Liver (tissue), 9 donors: ENCODE data around the gene CCDC178. TPM values are rescaled to one million over a fixed set of nuclear protein-coding genes. Genes with fewer than 3 reads are reported as not detected.

ENCODE experiments used
- DNase-seq: peaks from one replicate; pipeline ENCODE4 v3.0.0-alpha.2; 2017; ENCODE audit warnings: low spot score
- H3K27ac ChIP-seq, 2 donors: one replicate each; pipeline ENCODE4 v1.7.0; 2013; ENCODE audit warnings: inconsistent platforms in 2 of 2, low read length in 2 of 2, control low read depth in 1 of 2, low read depth in 1 of 2, mild to moderate bottlenecking in 1 of 2
- H3K27me3 ChIP-seq, 4 donors: one replicate each; pipeline versions ENCODE4 v1.6.1 to v1.7.0; 2013; ENCODE audit warnings: low read length in 3 of 4, inconsistent platforms in 1 of 4, mild to moderate bottlenecking in 1 of 4, moderate library complexity in 1 of 4; ENCODE audit not compliant: control insufficient read depth in 4 of 4, insufficient read depth in 4 of 4
- H3K36me3 ChIP-seq, 4 donors: one replicate each; pipeline versions ENCODE4 v1.6.1 to v1.7.0; 2013; ENCODE audit warnings: low read length in 3 of 4, mild to moderate bottlenecking in 3 of 4, low read depth in 1 of 4, moderate library complexity in 1 of 4; ENCODE audit not compliant: control insufficient read depth in 4 of 4, insufficient read depth in 3 of 4
- H3K4me1 ChIP-seq, 4 donors: one replicate each; pipeline versions ENCODE4 v1.6.1 to v1.7.0; 2013; ENCODE audit warnings: low read length in 3 of 4, mild to moderate bottlenecking in 3 of 4, moderate library complexity in 1 of 4; ENCODE audit not compliant: control insufficient read depth in 4 of 4, insufficient read depth in 4 of 4
- H3K4me3 ChIP-seq, 3 donors: one replicate each; pipeline versions ENCODE4 v1.6.1 to v1.7.0; 2013; ENCODE audit warnings: low read length in 3 of 3, control low read depth in 1 of 3, low read depth in 1 of 3, mild to moderate bottlenecking in 1 of 3
- H3K9ac ChIP-seq, 2 donors: one replicate each; pipeline ENCODE4 v1.7.0; 2013; ENCODE audit warnings: low read length in 2 of 2, mild to moderate bottlenecking in 2 of 2, moderate library complexity in 2 of 2, control low read depth in 1 of 2, low read depth in 1 of 2
- H3K9me3 ChIP-seq, 4 donors: one replicate each; pipeline versions ENCODE4 v1.6.1 to v1.7.0; 2013; ENCODE audit warnings: low read length in 3 of 4; ENCODE audit not compliant: control insufficient read depth in 4 of 4
- EGR1 ChIP-seq, 2 donors: IDR thresholded peaks; 2 replicates each; pipeline ENCODE4 v1.6.1; 2016 to 2018; ENCODE audit warnings: antibody characterized with exemption in 2 of 2, low read depth in 2 of 2
- FOXA1 ChIP-seq: IDR thresholded peaks from 2 replicates; pipeline ENCODE4 v1.6.1; 2016; ENCODE audit warnings: antibody characterized with exemption
- FOXA2 ChIP-seq: IDR thresholded peaks from 2 replicates; pipeline ENCODE4 v1.6.1; 2016; ENCODE audit warnings: antibody characterized with exemption
- GABPA ChIP-seq, 2 donors: IDR thresholded peaks in 1 of 2; conservative IDR thresholded peaks in 1 of 2; 2 replicates each; pipeline ENCODE4 v1.6.1; 2016; ENCODE audit warnings: antibody characterized with exemption in 2 of 2, mild to moderate bottlenecking in 1 of 2, moderate library complexity in 1 of 2
- HNF4A ChIP-seq, 2 donors: conservative IDR thresholded peaks; 2 replicates each; pipeline ENCODE4 v1.6.1; 2016; ENCODE audit warnings: antibody characterized with exemption in 2 of 2, mild to moderate bottlenecking in 2 of 2
- HNF4G ChIP-seq: IDR thresholded peaks from 2 replicates; pipeline ENCODE4 v1.6.1; 2016; ENCODE audit warnings: antibody characterized with exemption
- JUND ChIP-seq, 2 donors: IDR thresholded peaks; 2 replicates each; pipeline ENCODE4 v1.6.1; 2016; ENCODE audit warnings: antibody characterized with exemption in 2 of 2
- NR2F2 ChIP-seq: IDR thresholded peaks from 2 replicates; pipeline ENCODE4 v1.6.1; 2016; ENCODE audit warnings: antibody characterized with exemption
- RAD21 ChIP-seq, 2 donors: IDR thresholded peaks; 2 replicates each; pipeline ENCODE4 v1.6.1; 2016; ENCODE audit warnings: antibody characterized with exemption in 2 of 2, mild to moderate bottlenecking in 2 of 2
- RXRA ChIP-seq, 2 donors: IDR thresholded peaks; 2 replicates each; pipeline ENCODE4 v1.6.1; 2017 to 2018; ENCODE audit warnings: antibody characterized with exemption in 2 of 2, mild to moderate bottlenecking in 1 of 2
- SP1 ChIP-seq: IDR thresholded peaks from 2 replicates; pipeline ENCODE4 v1.6.1; 2018; ENCODE audit warnings: antibody characterized with exemption, mild to moderate bottlenecking
- TAF1 ChIP-seq: conservative IDR thresholded peaks from 2 replicates; pipeline ENCODE4 v1.6.1; 2016; ENCODE audit warnings: antibody characterized with exemption, mild to moderate bottlenecking
- YY1 ChIP-seq: IDR thresholded peaks from 2 replicates; pipeline ENCODE4 v1.6.1; 2016; ENCODE audit warnings: antibody characterized with exemption, mild to moderate bottlenecking
- whole genome bisulfite sequencing: extraction: QIAGEN DNeasy Blood & Tissue Kit; methylation state at CpG from one replicate; pipeline ENCODE4 v1.1.7; 2013; 5-methylcytosine and 5-hydroxymethylcytosine counted together
- polyA plus RNA-seq, 2 donors: library from polyadenylated mRNA; stranded (reverse) in 1 of 2; unstranded in 1 of 2; fragments of 200-250 nt in 1 of 2; fragments of >200 nt in 1 of 2; fragmentation: Nextera tagmentation in 1 of 2; extraction: Ambion mirVana in 1 of 2; gene quantifications; one replicate each; pipeline versions ENCODE4 v1.2.1 to v1.2.3, GENCODE V29; 2013 to 2015
- total RNA-seq, 2 donors: library from RNA; depleted of rRNA; stranded (reverse); fragments of >200 nt; gene quantifications; one replicate each; pipeline ENCODE4 v1.2.3, GENCODE V29; 2014
- TF ChIP-seq, protein P1 (sequence below): fragments of 150-350 bp; IDR thresholded peaks from 2 replicates; pipeline ENCODE4 v1.5.1; 2017; ENCODE audit warnings: improper control_type of control experiment, low read depth, low read length; ENCODE audit not compliant: missing input control
- TF ChIP-seq, protein P2 (sequence below): IDR thresholded peaks from 2 replicates; pipeline ENCODE4 v1.6.1; 2016; ENCODE audit warnings: antibody characterized with exemption
- TF ChIP-seq, protein P3 (sequence below): IDR thresholded peaks from 2 replicates; pipeline ENCODE4 v1.6.1; 2016; ENCODE audit warnings: antibody characterized with exemption
- TF ChIP-seq, protein P4 (sequence below): IDR thresholded peaks from 2 replicates; pipeline ENCODE4 v1.6.1; 2016; ENCODE audit warnings: antibody characterized with exemption
- donor health status: healthy.
- donor health status: healthy.
- donor health status: healthy.
- donor health status: healthy.
- donor health status: healthy.

Gene CCDC178
- total and polyA plus RNA-seq, 4 donors = not detected

DNA sequence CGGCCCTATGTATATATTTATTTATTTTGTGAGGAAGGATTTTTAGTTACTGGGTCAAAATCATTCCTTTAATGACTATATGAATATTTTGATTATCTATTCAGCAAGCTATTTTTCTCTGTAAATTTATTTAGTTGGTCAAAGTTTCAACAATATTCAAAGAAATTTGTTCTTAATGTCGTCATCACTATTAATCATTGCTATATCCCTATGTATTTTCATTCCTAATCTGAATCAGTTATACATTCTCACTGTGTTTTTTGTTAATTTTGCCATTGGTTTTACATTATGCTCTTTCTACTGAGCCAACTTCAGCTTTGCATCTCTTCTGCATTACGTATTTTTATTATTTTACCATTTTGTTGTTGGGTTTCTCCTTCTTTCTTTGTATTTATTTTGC lies 105.7 kb downstream of the CCDC178 start:
- Histone ChIP-seq H3K4me3 (no peak overlapping the region), H3K9ac (no peak overlapping the region), H3K36me3 (no peaks in the 10 kb centered on the region), H3K4me1 (no peaks in the 10 kb centered on the region), H3K27me3 (no peaks in the 10 kb centered on the region), H3K9me3 (peaks cover 0 to 5% (median 0%) of the 10 kb centered on the region in 4 donors), H3K27ac (no peak overlapping the region)
- TF ChIP-seq FOXA2 (no peak), TAF1 (no peak), GABPA (IDR thresholded peaks at IDR 0.05 in 1 of 2, conservative IDR thresholded peaks at IDR 0.05 in 1 of 2) (no peak), EGR1 (IDR thresholded peaks at IDR 0.05; ENCODE audit: low read depth in 2 of 2) (no peak), NR2F2 (no peak), SP1 (no peak), JUND (IDR thresholded peaks at IDR 0.05) (no peak), RAD21 (IDR thresholded peaks at IDR 0.05) (no peak), RXRA (IDR thresholded peaks at IDR 0.05) (no peak), HNF4A (conservative IDR thresholded peaks at IDR 0.05) (no peak), FOXA1 (no peak), HNF4G (no peak), YY1 (no peak)
- TF ChIP-seq, protein P1, sequence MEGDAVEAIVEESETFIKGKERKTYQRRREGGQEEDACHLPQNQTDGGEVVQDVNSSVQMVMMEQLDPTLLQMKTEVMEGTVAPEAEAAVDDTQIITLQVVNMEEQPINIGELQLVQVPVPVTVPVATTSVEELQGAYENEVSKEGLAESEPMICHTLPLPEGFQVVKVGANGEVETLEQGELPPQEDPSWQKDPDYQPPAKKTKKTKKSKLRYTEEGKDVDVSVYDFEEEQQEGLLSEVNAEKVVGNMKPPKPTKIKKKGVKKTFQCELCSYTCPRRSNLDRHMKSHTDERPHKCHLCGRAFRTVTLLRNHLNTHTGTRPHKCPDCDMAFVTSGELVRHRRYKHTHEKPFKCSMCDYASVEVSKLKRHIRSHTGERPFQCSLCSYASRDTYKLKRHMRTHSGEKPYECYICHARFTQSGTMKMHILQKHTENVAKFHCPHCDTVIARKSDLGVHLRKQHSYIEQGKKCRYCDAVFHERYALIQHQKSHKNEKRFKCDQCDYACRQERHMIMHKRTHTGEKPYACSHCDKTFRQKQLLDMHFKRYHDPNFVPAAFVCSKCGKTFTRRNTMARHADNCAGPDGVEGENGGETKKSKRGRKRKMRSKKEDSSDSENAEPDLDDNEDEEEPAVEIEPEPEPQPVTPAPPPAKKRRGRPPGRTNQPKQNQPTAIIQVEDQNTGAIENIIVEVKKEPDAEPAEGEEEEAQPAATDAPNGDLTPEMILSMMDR = no peak
- TF ChIP-seq, protein P2, sequence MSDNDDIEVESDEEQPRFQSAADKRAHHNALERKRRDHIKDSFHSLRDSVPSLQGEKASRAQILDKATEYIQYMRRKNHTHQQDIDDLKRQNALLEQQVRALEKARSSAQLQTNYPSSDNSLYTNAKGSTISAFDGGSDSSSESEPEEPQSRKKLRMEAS = no peak
- TF ChIP-seq, protein P3, sequence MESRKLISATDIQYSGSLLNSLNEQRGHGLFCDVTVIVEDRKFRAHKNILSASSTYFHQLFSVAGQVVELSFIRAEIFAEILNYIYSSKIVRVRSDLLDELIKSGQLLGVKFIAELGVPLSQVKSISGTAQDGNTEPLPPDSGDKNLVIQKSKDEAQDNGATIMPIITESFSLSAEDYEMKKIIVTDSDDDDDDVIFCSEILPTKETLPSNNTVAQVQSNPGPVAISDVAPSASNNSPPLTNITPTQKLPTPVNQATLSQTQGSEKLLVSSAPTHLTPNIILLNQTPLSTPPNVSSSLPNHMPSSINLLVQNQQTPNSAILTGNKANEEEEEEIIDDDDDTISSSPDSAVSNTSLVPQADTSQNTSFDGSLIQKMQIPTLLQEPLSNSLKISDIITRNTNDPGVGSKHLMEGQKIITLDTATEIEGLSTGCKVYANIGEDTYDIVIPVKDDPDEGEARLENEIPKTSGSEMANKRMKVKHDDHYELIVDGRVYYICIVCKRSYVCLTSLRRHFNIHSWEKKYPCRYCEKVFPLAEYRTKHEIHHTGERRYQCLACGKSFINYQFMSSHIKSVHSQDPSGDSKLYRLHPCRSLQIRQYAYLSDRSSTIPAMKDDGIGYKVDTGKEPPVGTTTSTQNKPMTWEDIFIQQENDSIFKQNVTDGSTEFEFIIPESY = no peak
- TF ChIP-seq, protein P4, sequence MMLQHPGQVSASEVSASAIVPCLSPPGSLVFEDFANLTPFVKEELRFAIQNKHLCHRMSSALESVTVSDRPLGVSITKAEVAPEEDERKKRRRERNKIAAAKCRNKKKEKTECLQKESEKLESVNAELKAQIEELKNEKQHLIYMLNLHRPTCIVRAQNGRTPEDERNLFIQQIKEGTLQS = no peak
- WGBS = 65% methylated on average over 3 of the region's 3 CpGs
- DNase-seq = no peak

DNA sequence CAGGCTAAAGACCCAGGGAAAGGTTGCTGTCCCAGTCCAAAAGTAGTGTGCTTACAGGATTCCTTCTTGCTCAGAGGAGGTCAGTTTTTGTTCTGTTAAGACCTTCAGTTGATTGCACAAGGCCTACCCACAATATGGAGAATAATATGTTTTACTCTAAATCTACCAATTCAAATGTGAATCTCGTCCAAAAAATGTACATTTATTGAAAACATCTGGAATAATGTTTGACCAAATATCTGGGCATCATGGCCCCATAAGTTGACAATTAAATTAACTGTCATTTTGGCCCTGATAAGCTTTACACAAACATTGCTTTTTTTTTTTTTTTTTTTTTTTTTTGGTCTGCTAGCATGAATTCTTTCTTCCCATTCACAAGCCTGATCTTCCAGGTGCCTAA lies 109.8 kb downstream of the CCDC178 start:
- no peak for DNase-seq
- no peaks in the 10 kb centered on the region for H3K9me3 ChIP-seq
- H3K27ac ChIP-seq = no peak overlapping the region
- no peak for TF ChIP-seq FOXA2
- H3K4me3 ChIP-seq = no peak overlapping the region
- H3K4me1 ChIP-seq = no peaks in the 10 kb centered on the region
- 34% methylated on average over 1 of the region's 1 CpG for WGBS
- no peaks in the 10 kb centered on the region for H3K27me3 ChIP-seq
- H3K9ac ChIP-seq = no peak overlapping the region
- H3K36me3 ChIP-seq = no peaks in the 10 kb centered on the region

DNA sequence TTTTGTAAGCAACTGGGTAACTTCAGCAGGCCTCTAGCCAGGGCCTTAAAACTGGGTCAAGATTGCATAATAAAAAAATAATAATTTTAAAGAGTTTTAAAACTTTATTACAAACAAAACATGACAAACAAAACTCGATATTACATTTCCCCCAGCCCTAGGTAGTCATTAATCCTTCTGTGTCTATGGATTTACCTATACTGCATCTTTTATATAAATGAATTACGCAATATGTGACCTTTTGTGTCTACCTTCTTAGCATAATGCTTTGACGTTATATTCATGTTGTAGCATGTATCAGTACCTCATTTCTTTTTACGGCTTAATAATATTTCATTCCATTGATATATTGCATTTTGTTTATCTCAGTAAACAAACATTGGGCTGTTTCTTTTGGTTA lies 113.5 kb downstream of the CCDC178 start:
- no peak for DNase-seq
- no peak overlapping the region for H3K4me3 ChIP-seq
- no peak for TF ChIP-seq GABPA (IDR thresholded peaks at IDR 0.05 in 1 of 2, conservative IDR thresholded peaks at IDR 0.05 in 1 of 2)
- no peaks in the 10 kb centered on the region for H3K4me1 ChIP-seq
- H3K27ac ChIP-seq = no peak overlapping the region
- H3K36me3 ChIP-seq = no peaks in the 10 kb centered on the region
- H3K9ac ChIP-seq = no peak overlapping the region
- H3K9me3 ChIP-seq = no peaks in the 10 kb centered on the region
- H3K27me3 ChIP-seq = no peaks in the 10 kb centered on the region
- WGBS = 73% methylated on average over 4 of the region's 4 CpGs
